SK-N-SH (cell line): Measurements from ENCODE around the gene UBAP1L.

Experiments used
- POLR2AphosphoS5 ChIP-seq: IDR thresholded peaks from 2 replicates; pipeline ENCODE4 v1.6.1; 2012; ENCODE audit warnings: low read depth, low read length
- RAD21 ChIP-seq: IDR thresholded peaks from 2 replicates; pipeline ENCODE4 v1.6.1; 2012; ENCODE audit warnings: mild to moderate bottlenecking, low read length
- REST ChIP-seq: IDR thresholded peaks from 2 replicates; pipeline ENCODE4 v1.6.1; 2012; ENCODE audit warnings: mild to moderate bottlenecking, low read depth, low read length, moderate library complexity

- TF ChIP-seq RAD21, result no peak
- no peak for TF ChIP-seq POLR2AphosphoS5
- no peak for TF ChIP-seq REST
Measured at GRCh38 chr15:65071381-65071811, 43.6 kb downstream of the UBAP1L start.
